Articular chondrocyte of knee joint (primary cell): Measurements from ENCODE around the gene ULK2. TPM values are rescaled to one million over a fixed set of nuclear protein-coding genes. Genes with fewer than 3 reads are reported as not detected.

Experiments
- small RNA-seq: library from RNA; depleted of rRNA; stranded (forward); fragments of <200 nt; gene quantifications from one replicate; pipeline ENCODE3, GENCODE V24; 2012
- total RNA-seq: library from RNA; depleted of rRNA; stranded (reverse); fragments of >200 nt; gene quantifications from 2 replicates; pipeline ENCODE4 v1.2.3, GENCODE V29; 2012

The ULK2 gene
- 26.9 and 31.0 TPM in 2 replicates for total RNA-seq

DNA sequence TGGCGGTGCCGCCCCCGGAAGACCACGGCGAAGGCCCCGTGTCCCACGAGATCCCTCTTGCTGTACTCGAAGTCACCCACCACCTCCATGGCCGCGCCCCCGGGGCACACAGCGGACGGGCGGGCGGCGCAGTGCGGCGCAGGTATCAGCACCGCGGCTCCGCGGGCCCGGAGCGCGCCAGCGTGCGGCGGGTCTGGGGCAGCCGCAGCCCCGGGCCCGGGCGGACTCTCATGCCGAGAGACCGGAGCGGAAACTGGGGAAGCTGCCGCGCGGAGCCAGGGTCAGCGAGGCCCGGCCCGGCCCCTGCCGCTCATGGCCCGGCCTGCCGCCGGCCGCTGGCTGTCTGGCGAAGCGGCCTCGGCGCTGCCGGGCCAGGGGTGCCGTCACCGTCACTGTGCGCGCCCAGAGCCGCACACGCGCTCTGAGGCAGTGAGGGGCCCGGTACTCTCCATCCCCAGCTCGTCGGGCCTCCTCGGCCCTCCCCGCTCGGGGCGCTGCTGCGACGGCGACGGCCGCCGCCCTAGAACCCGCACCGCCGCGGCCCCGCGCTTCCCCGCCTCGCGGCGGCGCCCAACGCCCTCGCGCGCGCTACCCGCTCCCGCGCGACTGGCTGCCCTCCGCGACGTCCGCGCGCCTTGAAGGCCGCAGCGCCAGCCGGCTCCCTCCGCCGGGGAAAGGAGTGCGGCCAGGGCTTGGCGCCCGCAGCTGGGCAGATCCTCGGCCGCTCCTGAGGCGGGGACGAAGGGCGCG is at the start of gene ULK2:
ULK2 (minus strand) TSS at position 608 of the 750 bp plus-strand sequence; CDS start at position 89, 519 bp downstream.

DNA sequence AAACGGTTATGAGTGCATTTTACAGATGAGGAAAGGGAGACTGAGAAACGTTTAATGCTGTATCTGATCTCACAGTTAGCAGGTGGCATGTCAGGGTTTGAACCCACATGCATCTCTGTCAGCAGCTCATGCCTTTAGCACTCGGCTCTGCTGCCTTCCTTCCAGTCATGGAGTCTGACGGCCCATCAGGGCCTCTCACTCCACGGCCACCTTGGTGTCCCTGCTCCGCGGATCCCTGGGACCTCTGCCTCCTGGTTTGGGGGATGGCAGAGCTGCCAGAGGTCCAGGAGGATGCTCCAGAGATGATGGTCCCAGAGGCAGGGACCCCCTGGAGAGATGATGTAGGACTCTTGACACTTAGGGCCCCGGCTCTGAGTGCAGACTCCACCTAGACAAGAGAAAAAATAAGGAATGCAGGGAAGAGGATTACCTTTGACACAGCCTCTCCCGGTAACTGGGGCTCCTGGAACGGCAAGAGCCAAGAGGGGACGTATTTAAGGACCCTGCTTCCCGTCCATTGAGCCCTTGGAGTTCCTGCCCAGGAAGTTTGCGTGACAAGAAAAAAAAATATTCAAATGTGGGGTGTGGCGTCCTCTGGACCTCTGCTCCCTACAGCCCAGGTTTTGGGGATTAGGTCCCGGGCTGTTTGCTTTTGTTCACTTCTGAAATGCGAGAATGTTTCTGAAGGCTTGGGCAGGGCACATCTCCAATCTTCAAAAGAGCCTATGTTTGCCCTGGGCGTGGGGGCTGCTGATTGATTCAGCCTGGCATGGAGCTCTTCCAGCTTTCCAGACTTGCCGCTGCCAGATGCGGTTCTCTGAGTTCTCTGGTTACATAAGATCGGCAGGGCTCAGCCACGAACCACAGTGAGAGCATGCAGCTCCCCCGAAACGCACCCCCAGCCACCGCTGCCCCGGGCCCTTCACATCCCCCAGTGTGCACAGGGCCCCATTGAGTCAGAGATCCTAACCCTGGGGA is 119.6 kb downstream of the ULK2 start, which contains the start of gene ALDH3A1:
ALDH3A1 (minus strand) TSS at position 470 of the 978 bp plus-strand sequence. CDS start 3,169 bp downstream, outside the sequence.

Small RNA genes lying within 50 kb of the gene (small RNA-seq; reads per million reads assigned to genes)
- not detected for gene AC015726.2

Other genes with a start within 250 kb of the ULK2 start
- gene ALDH3A2, start 219.2 kb downstream of the ULK2 start, total RNA-seq, result 279 and 297 TPM in 2 replicates
- gene SLC47A2, start 151.4 kb downstream of the ULK2 start, total RNA-seq, result 0.39 and 0.54 TPM in 2 replicates
- 5.6 and 9.3 TPM in 2 replicates for gene ALDH3A1, start 119.6 kb downstream of the ULK2 start, total RNA-seq
- 31.5 and 39.1 TPM in 2 replicates for gene AKAP10, start 109.9 kb upstream of the ULK2 start, total RNA-seq
- 68.9 and 96.2 TPM in 2 replicates for gene SPECC1, start 141.4 kb upstream of the ULK2 start, total RNA-seq